Left colon (tissue), 2 donors: ENCODE data around the gene NUP210. TPM values are rescaled to one million over a fixed set of nuclear protein-coding genes. Genes with fewer than 3 reads are reported as not detected.

Experiments
- ATAC-seq: fragments of 200-7000 bp; cut with Tn5 transposase; one replicate; pipeline ENCODE4 v1.9.1; 2020; ENCODE audit warnings: mild to moderate bottlenecking, moderate library complexity
- DNase-seq, 2 donors: peaks; one replicate each; pipeline ENCODE4 v3.0.0-alpha.2; 2020
- intact Hi-C, 2 donors: fragments of 100-400 bp; cut with DNase I in 1 of 2; cut with micrococcal nuclease in 1 of 2; formaldehyde crosslinking; loops; one replicate each; pipeline versions ENCODE4 v1.11.2 to v1.14.0; 2022; cut with DNase I, micrococcal nuclease
- total RNA-seq, 2 donors: library from RNA; stranded (reverse); fragmentation: NEBNext Ultra II Directional; extraction: Animal tissue kit (Norgen Biotek cat#: 25700); gene quantifications; one replicate each; pipeline ENCODE4 v1.2.1, GENCODE V29; 2021
- donor health status: DM: no; HTN: no; CAD: no.
- donor health status: DM: yes; HTN: yes; CAD: no.

NUP210 gene
- total RNA-seq, 2 donors from 2014 or later = 5.6 to 9.1 TPM

- intact Hi-C loops = no loop called here
- DNase-seq (no peak), ATAC-seq (no peak)
Observed at GRCh38 chr3:13316603-13317002, 103.5 kb downstream of the NUP210 start.

- no peak for DNase-seq
- intact Hi-C loops = no loop called here
- ATAC-seq = no peak
Observed at GRCh38 chr3:13314877-13315276, 105.2 kb downstream of the NUP210 start.

- no peak for DNase-seq
- no peak for ATAC-seq
- intact Hi-C loops = no loop called here
Observed at GRCh38 chr3:13313813-13314212, 106.3 kb downstream of the NUP210 start.

GRCh38 chr3:13309004-13309403 is 111.1 kb downstream of the NUP210 start:
- DNase-seq (no peak), ATAC-seq (no peak)
- intact Hi-C loops = no loop called here

GRCh38 chr3:13308380-13308801 is 111.7 kb downstream of the NUP210 start:
- ATAC-seq = peak; percentile 70
- intact Hi-C loops = no loop called here
- DNase-seq = peak in 1 of 2 donors; percentile 45

GRCh38 chr3:13307041-13307440 is 113.1 kb downstream of the NUP210 start:
- ATAC-seq (no peak), DNase-seq (no peak)
- intact Hi-C loops = no loop called here

GRCh38 chr3:13305623-13306022 is 114.5 kb downstream of the NUP210 start:
- intact Hi-C loops = no loop called here
- ATAC-seq (no peak), DNase-seq (no peak)

GRCh38 chr3:13303410-13303809 is 116.7 kb downstream of the NUP210 start:
- intact Hi-C loops = no loop called here
- ATAC-seq (no peak), DNase-seq (no peak)

GRCh38 chr3:13301286-13301987 is 118.7 kb downstream of the NUP210 start:
- DNase-seq (no peak), ATAC-seq (no peak)
- intact Hi-C loops = no loop called here

- no peak for ATAC-seq
- intact Hi-C loops = no loop called here
Observed at GRCh38 chr3:13300546-13301285, 119.4 kb downstream of the NUP210 start.

GRCh38 chr3:13299531-13300155 is 120.5 kb downstream of the NUP210 start:
- DNase-seq (no peak), ATAC-seq (no peak)
- intact Hi-C loops = no loop called here

More at GRCh38 chr3:13300546-13301285, 119.4 kb downstream of the NUP210 start:
- DNase-seq = no peak

GRCh38 chr3:13296662-13297061 is 123.5 kb downstream of the NUP210 start:
- no peak for DNase-seq
- intact Hi-C loops = no loop called here

GRCh38 chr3:13294442-13295351 is 125.4 kb downstream of the NUP210 start:
- no peak for ATAC-seq
- no peak for DNase-seq
- intact Hi-C loops = no loop called here

More at GRCh38 chr3:13296662-13297061, 123.5 kb downstream of the NUP210 start:
- no peak for ATAC-seq

- ATAC-seq (no peak), DNase-seq (no peak)
- intact Hi-C loops = no loop called here
Observed at GRCh38 chr3:13292375-13292774, 127.7 kb downstream of the NUP210 start.

- intact Hi-C loops = no loop called here
- ATAC-seq (no peak), DNase-seq (no peak)
Observed at GRCh38 chr3:13290941-13291340, 129.2 kb downstream of the NUP210 start.

GRCh38 chr3:13289771-13290285 is 130.3 kb downstream of the NUP210 start:
- intact Hi-C loops = no loop called here
- no peak for DNase-seq
- ATAC-seq = no peak

GRCh38 chr3:13288732-13289718 is 131.1 kb downstream of the NUP210 start:
- no peak for DNase-seq
- intact Hi-C loops = no loop called here
- ATAC-seq = no peak

GRCh38 chr3:13287833-13288232 is 132.3 kb downstream of the NUP210 start:
- ATAC-seq = no peak
- intact Hi-C loops = no loop called here
- no peak for DNase-seq
